ENCODE data around the gene TAMALIN.

Gene TAMALIN

DNA sequence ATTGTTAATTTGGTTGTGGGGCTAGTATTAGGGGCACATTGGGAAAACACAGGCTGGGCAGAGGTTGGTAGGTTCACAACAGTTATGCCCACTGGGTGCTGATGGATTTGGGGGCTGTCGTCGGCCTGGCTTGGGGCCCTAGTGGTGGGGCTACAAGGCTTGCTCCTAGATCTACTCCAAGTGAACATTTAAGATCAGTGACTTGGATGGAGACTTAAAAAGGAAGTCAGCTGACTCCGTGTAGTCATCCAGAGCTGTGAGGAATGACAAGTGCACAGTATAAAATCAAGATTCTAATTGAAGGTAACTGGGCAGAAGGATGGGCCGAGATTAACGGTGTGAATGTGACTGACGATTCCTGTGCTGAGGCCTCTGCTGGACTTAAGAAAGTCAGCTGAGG, 31.7 kb downstream of the TAMALIN start:
- Histone ChIP-seq H3K27ac (ENCODE audit: low read depth, low read length) (no peak overlapping the region), H3K9ac (ENCODE audit: low read depth, low read length) (no peak overlapping the region), H3K9me3 (ENCODE audit: insufficient read depth, low read depth, low read length) (no peaks in the 10 kb centered on the region), H3K27me3 (ENCODE audit: insufficient read depth, low read length) (peaks cover 47% of the 10 kb centered on the region), H3K4me1 (ENCODE audit: insufficient read depth, low read length) (peaks cover 5% of the 10 kb centered on the region; the same call in 1 of the 2 replicates), H3K4me3 (ENCODE audit: low read length) (no peak overlapping the region), H3K36me3 (ENCODE audit: insufficient read depth, low read length) (no peaks in the 10 kb centered on the region)
- WGBS, result 92% methylated on average over 6 of the region's 6 CpGs

DNA sequence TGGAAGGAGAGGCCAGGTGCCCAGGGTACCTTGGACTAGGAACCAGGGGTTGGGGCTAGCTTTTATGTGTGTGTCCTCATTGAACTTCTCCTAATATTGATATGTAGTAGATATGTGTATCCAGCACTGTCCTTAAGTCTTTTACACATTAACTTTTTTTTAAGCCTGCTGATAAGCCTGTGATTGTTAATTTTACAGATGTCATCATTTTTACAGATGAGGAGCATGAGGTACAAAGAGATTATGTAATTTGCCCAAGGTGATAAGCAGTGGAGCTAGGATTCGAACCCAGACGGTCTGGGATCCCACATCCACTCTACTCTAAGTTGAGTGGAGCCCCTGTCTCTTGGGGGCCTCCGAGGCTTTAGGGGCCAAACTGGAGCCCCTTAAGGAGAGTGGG, 34.3 kb downstream of the TAMALIN start:
- H3K4me1 ChIP-seq (ENCODE audit: insufficient read depth, low read length), result 0 out of 2 replicates have a peak, but pooled peaks cover 4% of the 10 kb centered on the region
- 88% methylated on average over 3 of the region's 3 CpGs for WGBS
- no peak overlapping the region for H3K4me3 ChIP-seq (ENCODE audit: low read length)
- no peaks in the 10 kb centered on the region; the same call in 1 of the 2 replicates for H3K36me3 ChIP-seq (ENCODE audit: insufficient read depth, low read length)
- H3K9me3 ChIP-seq (ENCODE audit: insufficient read depth, low read depth, low read length), result no peaks in the 10 kb centered on the region
- H3K9ac ChIP-seq (ENCODE audit: low read depth, low read length), result no peak overlapping the region
- H3K27me3 ChIP-seq (ENCODE audit: insufficient read depth, low read length), result peaks cover 21% of the 10 kb centered on the region
- H3K27ac ChIP-seq (ENCODE audit: low read depth, low read length), result no peak overlapping the region

DNA sequence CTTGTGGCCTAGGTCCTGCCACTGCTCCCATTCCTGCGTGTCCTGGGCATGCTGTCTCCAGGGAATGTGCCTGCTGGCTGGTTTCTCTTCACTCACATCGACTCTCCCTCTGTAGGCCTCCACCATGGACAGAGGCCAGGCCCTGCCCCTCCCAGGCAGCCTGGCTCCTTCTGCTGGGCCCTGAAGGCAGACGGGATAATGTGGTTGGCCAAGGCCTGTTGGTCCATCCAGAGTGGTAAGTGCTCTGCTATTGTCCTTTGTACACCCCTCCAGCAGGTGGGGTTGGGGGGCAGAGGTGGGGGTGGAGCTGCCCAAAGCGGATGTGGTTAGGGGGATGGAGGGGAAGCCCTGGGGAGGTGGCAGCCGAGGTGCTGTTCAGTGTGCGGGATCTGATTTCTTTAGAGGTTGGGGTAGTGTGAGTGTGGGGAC, 35.0 kb downstream of the TAMALIN start:
- no peaks in the 10 kb centered on the region for H3K9me3 ChIP-seq (ENCODE audit: insufficient read depth, low read depth, low read length)
- no peaks in the 10 kb centered on the region; the same call in 1 of the 2 replicates for H3K36me3 ChIP-seq (ENCODE audit: insufficient read depth, low read length)
- peaks cover 14% of the 10 kb centered on the region; the same call in 1 of the 2 replicates for H3K27me3 ChIP-seq (ENCODE audit: insufficient read depth, low read length)
- H3K9ac ChIP-seq (ENCODE audit: low read depth, low read length), result no peak overlapping the region
- no peak overlapping the region for H3K4me3 ChIP-seq (ENCODE audit: low read length)
- WGBS, result 66% methylated on average over 6 of the region's 6 CpGs
- H3K27ac ChIP-seq (ENCODE audit: low read depth, low read length), result no peak overlapping the region
- no peaks in the 10 kb centered on the region for H3K4me1 ChIP-seq (ENCODE audit: insufficient read depth, low read length)

DNA sequence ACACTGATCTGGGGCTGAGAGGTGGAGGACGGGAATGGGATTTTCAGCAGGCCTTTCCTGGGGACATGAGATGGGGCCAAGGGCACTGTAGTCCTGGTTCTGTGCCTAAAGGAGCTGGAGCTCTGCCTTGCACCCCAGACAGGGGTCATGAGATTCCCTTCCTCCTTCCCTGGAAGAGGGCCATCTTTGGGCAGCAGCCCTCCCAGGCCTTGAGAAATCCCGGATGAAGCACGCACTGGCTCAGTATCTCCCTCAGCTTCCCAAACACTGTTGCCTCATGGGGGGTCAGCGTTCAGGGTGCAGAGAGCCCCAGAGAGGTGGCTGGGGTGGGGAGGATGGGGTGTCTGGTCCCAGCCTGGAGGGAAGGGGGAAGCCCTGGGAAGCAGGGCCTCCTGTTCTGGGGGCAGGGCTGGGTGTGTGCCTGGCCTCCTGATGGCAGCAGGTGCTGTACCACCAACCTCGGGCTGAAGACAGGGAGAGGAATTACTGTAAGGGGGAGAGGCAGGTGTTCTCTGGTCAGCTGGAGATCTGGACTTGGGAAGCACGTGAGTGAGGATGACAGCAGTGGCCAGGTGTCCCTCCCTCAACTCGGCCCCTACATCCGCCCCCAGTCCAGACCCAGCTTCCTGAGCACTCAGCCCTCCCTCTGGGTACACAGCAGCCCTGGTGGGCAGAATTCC, 36.1 kb downstream of the TAMALIN start:
- Histone ChIP-seq H3K4me3 (ENCODE audit: low read length) (no peak overlapping the region), H3K27ac (ENCODE audit: low read depth, low read length) (no peak overlapping the region), H3K36me3 (ENCODE audit: insufficient read depth, low read length) (no peaks in the 10 kb centered on the region; the same call in 1 of the 2 replicates), H3K4me1 (ENCODE audit: insufficient read depth, low read length) (no peaks in the 10 kb centered on the region), H3K27me3 (ENCODE audit: insufficient read depth, low read length) (peaks cover 7% of the 10 kb centered on the region; the same call in 1 of the 2 replicates), H3K9me3 (ENCODE audit: insufficient read depth, low read depth, low read length) (no peaks in the 10 kb centered on the region), H3K9ac (ENCODE audit: low read depth, low read length) (no peak overlapping the region)
- WGBS, result 86% methylated on average over 8 of the region's 8 CpGs

DNA sequence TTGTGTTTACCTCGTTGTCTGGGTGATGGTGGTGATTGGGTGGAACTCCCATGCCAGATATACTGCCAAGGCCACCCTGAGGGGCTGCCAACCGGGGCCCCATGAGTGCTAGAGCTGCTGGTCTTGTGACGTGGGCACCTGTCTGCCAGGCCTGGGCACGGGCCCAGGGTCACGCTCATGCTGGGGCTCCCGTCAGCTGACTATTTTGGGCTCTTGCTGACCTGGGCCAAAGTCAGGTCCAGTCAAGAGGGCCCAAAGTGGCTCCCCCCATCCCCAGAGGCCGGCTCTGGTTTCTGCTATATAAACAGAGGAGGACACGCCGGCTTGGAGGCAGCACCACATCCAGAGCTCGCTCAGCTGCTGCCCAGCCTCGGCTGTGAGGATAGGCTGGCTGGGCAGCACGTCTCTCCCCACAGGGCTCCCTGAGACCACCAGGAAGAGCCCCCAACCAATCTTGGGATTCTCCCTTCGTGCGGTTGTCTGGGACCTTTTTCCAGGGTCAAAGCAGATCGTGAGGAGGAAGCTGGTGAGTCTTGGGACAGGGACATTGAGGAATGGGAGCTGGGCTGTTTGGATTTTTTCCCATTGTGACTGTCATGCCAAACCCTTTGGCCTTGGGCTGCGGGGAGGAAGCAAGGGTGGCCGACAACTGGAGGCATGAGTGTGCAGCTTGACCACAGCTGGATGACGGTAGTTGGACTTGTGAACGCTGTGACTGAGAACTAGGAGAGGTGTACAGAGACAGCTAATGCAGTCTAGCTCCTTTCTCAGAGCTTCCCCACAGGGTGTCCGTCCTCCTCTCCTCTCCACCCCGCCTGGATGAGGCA, 36.9 kb downstream of the TAMALIN start:
- 90% methylated on average over 21 of the region's 21 CpGs for WGBS
- Histone ChIP-seq H3K9me3 (ENCODE audit: insufficient read depth, low read depth, low read length) (no peaks in the 10 kb centered on the region), H3K27me3 (ENCODE audit: insufficient read depth, low read length) (peaks cover 5% of the 10 kb centered on the region), H3K27ac (ENCODE audit: low read depth, low read length) (no peak overlapping the region), H3K4me3 (ENCODE audit: low read length) (no peak overlapping the region), H3K36me3 (ENCODE audit: insufficient read depth, low read length) (no peaks in the 10 kb centered on the region; the same call in 1 of the 2 replicates), H3K9ac (ENCODE audit: low read depth, low read length) (no peak overlapping the region), H3K4me1 (ENCODE audit: insufficient read depth, low read length) (no peaks in the 10 kb centered on the region)

DNA sequence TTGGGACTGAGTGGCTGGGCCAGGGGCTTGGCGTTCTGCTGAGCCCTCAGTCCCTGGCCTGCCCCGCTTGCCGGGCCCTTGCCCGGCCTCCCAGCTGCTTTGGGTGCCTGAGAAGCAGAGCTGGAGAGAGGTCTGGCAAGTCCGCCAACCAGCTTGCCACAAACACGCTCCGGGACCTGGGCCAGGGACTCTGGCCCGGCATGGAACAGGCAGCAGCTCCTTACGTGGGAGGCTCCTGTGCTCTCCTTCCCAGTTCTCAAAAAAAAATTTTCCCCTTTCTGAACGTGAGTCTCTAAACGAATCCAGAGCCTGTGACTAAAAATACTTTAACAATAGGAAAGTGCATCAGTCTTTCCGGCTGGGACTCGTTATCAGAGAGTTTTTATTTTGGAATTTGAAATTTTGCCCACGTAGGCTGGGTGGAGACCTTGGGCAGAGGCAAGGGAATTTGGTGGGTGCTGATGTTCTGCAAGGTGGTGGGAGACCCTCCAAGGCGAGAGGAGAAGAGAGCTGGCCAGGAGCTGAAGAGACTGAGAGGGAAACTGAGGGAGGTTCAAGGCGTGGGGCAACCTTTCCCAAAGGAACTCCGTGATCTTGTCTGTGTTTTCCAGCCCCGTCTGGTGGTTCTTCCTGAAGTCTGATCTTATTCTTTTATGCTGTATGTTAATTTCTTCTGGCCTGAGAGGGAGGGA, 37.7 kb downstream of the TAMALIN start:
- H3K9ac ChIP-seq (ENCODE audit: low read depth, low read length), result no peak overlapping the region
- H3K27ac ChIP-seq (ENCODE audit: low read depth, low read length), result no peak overlapping the region
- no peaks in the 10 kb centered on the region for H3K9me3 ChIP-seq (ENCODE audit: insufficient read depth, low read depth, low read length)
- H3K4me1 ChIP-seq (ENCODE audit: insufficient read depth, low read length), result no peaks in the 10 kb centered on the region
- 90% methylated on average over 18 of the region's 18 CpGs for WGBS
- H3K36me3 ChIP-seq (ENCODE audit: insufficient read depth, low read length), result no peaks in the 10 kb centered on the region; the same call in 1 of the 2 replicates
- H3K4me3 ChIP-seq (ENCODE audit: low read length), result no peak overlapping the region
- peaks cover 11% of the 10 kb centered on the region for H3K27me3 ChIP-seq (ENCODE audit: insufficient read depth, low read length)

DNA sequence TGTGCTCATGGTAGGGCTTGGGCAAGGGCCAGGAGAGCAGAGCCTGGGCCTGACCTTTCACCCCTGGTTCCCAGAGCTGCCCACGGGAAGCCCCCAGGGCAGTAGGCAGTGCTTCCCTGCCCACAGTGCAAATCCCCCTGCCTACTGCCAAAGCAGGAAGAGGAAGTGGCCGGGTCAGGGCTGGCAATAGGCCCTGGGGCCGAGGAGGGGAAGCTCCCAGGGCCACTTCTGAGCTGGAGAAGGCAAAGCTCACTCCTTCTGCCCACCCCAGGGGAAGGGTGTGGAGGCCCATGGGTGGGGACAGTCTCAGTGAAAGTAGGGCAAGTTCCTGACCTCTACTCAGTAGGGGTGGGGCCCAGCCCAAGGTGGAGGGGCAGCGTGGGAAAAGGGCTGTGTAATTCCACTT, 39.1 kb downstream of the TAMALIN start:
- no peak overlapping the region for H3K27ac ChIP-seq (ENCODE audit: low read depth, low read length)
- H3K9ac ChIP-seq (ENCODE audit: low read depth, low read length), result no peak overlapping the region
- peaks cover 24% of the 10 kb centered on the region for H3K27me3 ChIP-seq (ENCODE audit: insufficient read depth, low read length)
- H3K9me3 ChIP-seq (ENCODE audit: insufficient read depth, low read depth, low read length), result no peaks in the 10 kb centered on the region
- H3K4me1 ChIP-seq (ENCODE audit: insufficient read depth, low read length), result peaks cover 6% of the 10 kb centered on the region; the same call in 1 of the 2 replicates
- 72% methylated on average over 3 of the region's 4 CpGs for WGBS
- H3K36me3 ChIP-seq (ENCODE audit: insufficient read depth, low read length), result no peaks in the 10 kb centered on the region; the same call in 1 of the 2 replicates
- H3K4me3 ChIP-seq (ENCODE audit: low read length), result no peak overlapping the region

DNA sequence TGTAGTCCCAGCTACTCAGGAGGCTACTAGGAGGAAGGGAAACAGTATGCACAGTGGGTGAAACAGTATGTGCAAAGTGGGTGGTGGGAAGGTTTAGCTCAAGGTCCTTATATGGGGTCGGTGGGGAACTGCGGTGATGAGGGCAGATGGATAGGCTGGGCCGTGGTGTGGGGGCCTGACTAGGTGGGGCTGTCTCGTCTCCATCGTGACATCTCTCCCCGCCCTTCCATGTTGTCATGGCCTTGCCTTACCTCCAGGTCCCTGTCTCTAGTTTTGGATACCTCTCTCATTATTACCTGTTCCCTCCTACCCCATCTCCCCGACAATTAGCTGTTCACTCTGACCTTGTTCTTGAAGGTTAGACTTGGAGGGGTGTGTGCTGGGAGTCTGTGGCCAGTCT, 40.1 kb downstream of the TAMALIN start:
- Histone ChIP-seq H3K36me3 (ENCODE audit: insufficient read depth, low read length) (no peaks in the 10 kb centered on the region; the same call in 1 of the 2 replicates), H3K27me3 (ENCODE audit: insufficient read depth, low read length) (peaks cover 33% of the 10 kb centered on the region), H3K9ac (ENCODE audit: low read depth, low read length) (no peak overlapping the region), H3K27ac (ENCODE audit: low read depth, low read length) (no peak overlapping the region), H3K4me1 (ENCODE audit: insufficient read depth, low read length) (peaks cover 10% of the 10 kb centered on the region; the same call in 1 of the 2 replicates), H3K4me3 (ENCODE audit: low read length) (no peak overlapping the region), H3K9me3 (ENCODE audit: insufficient read depth, low read depth, low read length) (no peaks in the 10 kb centered on the region)
- WGBS, result 95% methylated on average over 6 of the region's 7 CpGs

DNA sequence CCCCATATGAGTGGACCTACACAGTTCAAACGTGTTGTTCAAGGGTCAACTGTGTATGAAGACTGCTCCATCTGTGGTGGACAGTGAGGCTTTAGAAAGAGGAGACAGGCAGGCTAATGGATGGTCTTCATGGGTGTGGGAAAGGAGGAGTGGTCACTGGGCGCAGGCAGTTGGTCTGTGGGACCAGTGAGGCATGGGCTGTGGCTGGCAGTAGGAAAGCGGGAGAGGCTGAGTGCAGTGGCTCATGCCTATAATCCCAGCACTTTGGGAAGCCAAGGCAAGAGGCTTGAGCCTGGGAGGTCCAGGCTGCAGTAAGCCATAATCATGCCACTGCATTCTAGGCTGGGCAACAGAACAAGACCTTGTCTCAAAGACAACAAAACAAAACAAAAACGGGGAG, 42.5 kb downstream of the TAMALIN start:
- Histone ChIP-seq H3K4me3 (ENCODE audit: low read length) (no peak overlapping the region), H3K36me3 (ENCODE audit: insufficient read depth, low read length) (no peaks in the 10 kb centered on the region; the same call in 1 of the 2 replicates), H3K27ac (ENCODE audit: low read depth, low read length) (no peak overlapping the region), H3K9ac (ENCODE audit: low read depth, low read length) (no peak overlapping the region), H3K27me3 (ENCODE audit: insufficient read depth, low read length) (peaks cover 45% of the 10 kb centered on the region), H3K4me1 (ENCODE audit: insufficient read depth, low read length) (peaks cover 12% of the 10 kb centered on the region; the same call in 1 of the 2 replicates), H3K9me3 (ENCODE audit: insufficient read depth, low read depth, low read length) (no peaks in the 10 kb centered on the region)
- 85% methylated on average over 4 of the region's 4 CpGs for WGBS

DNA sequence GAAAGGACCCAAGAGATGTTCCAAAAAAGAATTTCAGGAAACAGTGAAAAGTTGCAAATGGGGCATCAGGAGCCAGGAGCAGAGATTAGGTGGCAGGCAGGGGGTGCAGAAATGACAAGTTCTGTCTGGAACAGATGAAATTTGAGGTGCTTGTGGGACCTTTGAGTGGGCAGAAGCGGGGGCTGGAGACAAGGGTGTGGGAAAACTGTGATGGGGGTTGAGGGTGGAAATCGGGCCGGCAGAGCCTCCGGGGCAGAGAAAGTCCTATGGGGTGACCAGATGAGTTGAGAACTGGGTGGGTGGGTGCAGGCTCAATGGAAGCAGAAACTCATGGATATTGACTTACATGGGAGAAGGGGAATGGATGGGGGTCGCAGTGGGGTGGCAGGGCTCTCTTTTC, 42.9 kb downstream of the TAMALIN start:
- Histone ChIP-seq H3K9ac (ENCODE audit: low read depth, low read length) (no peak overlapping the region), H3K27me3 (ENCODE audit: insufficient read depth, low read length) (peaks cover 45% of the 10 kb centered on the region), H3K4me1 (ENCODE audit: insufficient read depth, low read length) (peaks cover 12% of the 10 kb centered on the region; the same call in 1 of the 2 replicates), H3K36me3 (ENCODE audit: insufficient read depth, low read length) (no peaks in the 10 kb centered on the region; the same call in 1 of the 2 replicates), H3K9me3 (ENCODE audit: insufficient read depth, low read depth, low read length) (no peaks in the 10 kb centered on the region), H3K27ac (ENCODE audit: low read depth, low read length) (no peak overlapping the region), H3K4me3 (ENCODE audit: low read length) (no peak overlapping the region)
- 87% methylated on average over 4 of the region's 5 CpGs for WGBS

Measured in HUES64 (cell line).